HepG2 (cell line): ENCODE measurements around the gene FAM117A. TPM values are rescaled to one million over a fixed set of nuclear protein-coding genes. Genes with fewer than 3 reads are reported as not detected.

Experiments
- HNF4G ChIP-seq, 2 experiments: sonication (generic) in 1 of 2; formaldehyde crosslinking in 1 of 2; IDR thresholded peaks; 2 replicates each; pipeline versions ENCODE4 v1.4.0 to v1.6.1; 2011 to 2020; ENCODE audit warnings: borderline replicate concordance in 2 of 2, low read depth in 2 of 2, mild to moderate bottlenecking in 2 of 2, low read length in 1 of 2, missing genetic modification reagents in 1 of 2, moderate library complexity in 1 of 2
- IRF2 ChIP-seq: IDR thresholded peaks from 2 replicates; pipeline ENCODE4 v1.6.1; 2018; ENCODE audit warnings: missing genetic modification reagents, missing compliant biosample characterization
- KIAA2018 ChIP-seq: sonication (generic); formaldehyde crosslinking; IDR thresholded peaks from 2 replicates; pipeline ENCODE4 v1.5.0; 2020; ENCODE audit warnings: mild to moderate bottlenecking, missing genetic modification reagents, borderline replicate concordance
- MYPOP ChIP-seq: sonication (generic); formaldehyde crosslinking; IDR thresholded peaks from 2 replicates; pipeline ENCODE4 v1.8.1; 2023; ENCODE audit warnings: mild to moderate bottlenecking, moderate library complexity, missing genetic modification reagents
- REPIN1 ChIP-seq: sonication (generic); formaldehyde crosslinking; IDR thresholded peaks from 2 replicates; pipeline ENCODE4 v1.8.0; 2022; ENCODE audit warnings: missing genetic modification reagents, low read depth, mild to moderate bottlenecking, borderline replicate concordance
- RFXAP ChIP-seq: sonication (generic); formaldehyde crosslinking; IDR thresholded peaks from 2 replicates; pipeline ENCODE4 v1.4.0; 2020; ENCODE audit warnings: missing genetic modification reagents, borderline replicate concordance
- RNF2 ChIP-seq: fragments of 450-650 bp; conservative IDR thresholded peaks from 2 replicates; pipeline ENCODE4 v1.6.1; 2016; ENCODE audit warnings: low read depth
- SETDB1 ChIP-seq: sonication (generic); formaldehyde crosslinking; IDR thresholded peaks from 2 replicates; pipeline ENCODE4 v1.5.1; 2020; ENCODE audit warnings: missing genetic modification reagents, mild to moderate bottlenecking, borderline replicate concordance
- SIN3B ChIP-seq: fragments of 150-350 bp; IDR thresholded peaks from 2 replicates; pipeline ENCODE4 v1.6.1; 2014; ENCODE audit warnings: low read length
- SUZ12 ChIP-seq: fragments of 150-350 bp; IDR thresholded peaks from 2 replicates; pipeline ENCODE4 v1.6.1; 2014; ENCODE audit warnings: low read depth, low read length
- ZNF329 ChIP-seq: sonication (generic); formaldehyde crosslinking; IDR thresholded peaks from 2 replicates; pipeline ENCODE4 v1.9.0; 2021; ENCODE audit warnings: low read depth, mild to moderate bottlenecking, missing genetic modification reagents
- ZNF468 ChIP-seq: sonication (generic); formaldehyde crosslinking; IDR thresholded peaks from 2 replicates; pipeline ENCODE4 v1.8.0; 2022; ENCODE audit warnings: mild to moderate bottlenecking, moderate library complexity, missing genetic modification reagents
- ZNF549 ChIP-seq: sonication (generic); formaldehyde crosslinking; IDR thresholded peaks from 2 replicates; pipeline ENCODE4 v1.5.0; 2020; ENCODE audit warnings: missing genetic modification reagents
- ZNF687 ChIP-seq: sonication (generic); formaldehyde crosslinking; IDR thresholded peaks from 2 replicates; pipeline ENCODE4 v1.5.1; 2020; ENCODE audit warnings: mild to moderate bottlenecking, missing genetic modification reagents, moderate library complexity
- polyA plus RNA-seq, 8 experiments: library from polyadenylated mRNA; depleted of rRNA in 3 of 8; stranded (reverse) in 7 of 8; unstranded in 1 of 8; fragments of >200 nt; fragmentation: Illumina TruSeq in 4 of 8; extraction: Trizol in 4 of 8; gene quantifications; 2 replicates each; pipeline versions ENCODE4 v1.2.1 to v1.2.3, GENCODE V29; 2011 to 2016; ENCODE audit warnings: low read depth in 4 of 8, missing spikeins in 1 of 8, mixed read lengths in 1 of 8; ENCODE audit not compliant: insufficient read depth in 1 of 8
- total RNA-seq, 5 experiments: library from RNA; depleted of rRNA; stranded (reverse); fragments of >200 nt; fragmentation: Illumina TruSeq; extraction: Trizol; gene quantifications; 2 replicates each; pipeline ENCODE4 v1.2.3, GENCODE V29; 2016; ENCODE audit warnings: low read depth in 1 of 5

FAM117A gene
- total and polyA plus RNA-seq, 2 of the 13 experiments (the other 11 are each of a cell fraction or from before 2014, with no cell fraction given), result 12.1 to 19.8 TPM

GRCh38 chr17:49677933-49678847 lies 85.7 kb downstream of the FAM117A start, which contains the start of gene SPOP (continued):
- TF ChIP-seq ZNF549 (CRISPR knock-in tag), result no peak
- peak; percentile 99 for TF ChIP-seq REPIN1 (CRISPR knock-in tag)
- peak; percentile 90; the same call in 1 of the 2 replicates for TF ChIP-seq MYPOP (CRISPR knock-in tag)
- peak; percentile 88; the same call in 1 of the 2 replicates for TF ChIP-seq ZNF468
- peak; percentile 100 for TF ChIP-seq RNF2
- no peak for TF ChIP-seq KIAA2018
- peak; percentile 65; the same call in 1 of the 2 replicates for TF ChIP-seq RFXAP (CRISPR knock-in tag)
- TF ChIP-seq SIN3B, result peak; percentile 36; the same call in 1 of the 2 replicates
- TF ChIP-seq SETDB1, result peak; percentile 84; the same call in 1 of the 2 replicates
- TF ChIP-seq IRF2 (CRISPR knock-in tag), result peak; percentile 86
- TF ChIP-seq HNF4G (IDR thresholded peaks at IDR 0.05; ENCODE audit: borderline replicate concordance, low read depth, low read length), result no peak
- peak; percentile 51; the same call in 1 of the 2 replicates for TF ChIP-seq HNF4G (CRISPR knock-in tag; IDR thresholded peaks at IDR 0.05; ENCODE audit: borderline replicate concordance, low read depth)
- TF ChIP-seq SUZ12, result 0 out of 2 replicates have a peak, but pooled peaks have one; percentile 19
- TF ChIP-seq ZNF329 (CRISPR knock-in tag), result 0 out of 2 replicates have a peak, but pooled peaks have one; percentile 83
- TF ChIP-seq ZNF687 (CRISPR knock-in tag), result peak; percentile 98
